ENCODE measurements around the gene OTOS. TPM values are rescaled to one million over a fixed set of nuclear protein-coding genes. Genes with fewer than 3 reads are reported as not detected.

Gene OTOS
- total RNA-seq, 2 experiments from 2014 or later = not detected

GRCh38 chr2:240126731-240127130 lies 13.7 kb downstream of the OTOS start:
- no peak for TF ChIP-seq CTCF (conservative IDR thresholded peaks at IDR 0.05; ENCODE audit: low read length)
- TF ChIP-seq EZH2phosphoT487 (IDR thresholded peaks at IDR 0.05; ENCODE audit: borderline replicate concordance, low read depth, low read length) = no peak

GRCh38 chr2:240125742-240126141 lies 14.7 kb downstream of the OTOS start:
- Histone ChIP-seq H3K9me3 (ENCODE audit: low read length) (no peaks in the 10 kb centered on the region), H3K9me2 (ENCODE audit: insufficient read depth, low read length) (no peaks in the 10 kb centered on the region), H3K36me3 (ENCODE audit: insufficient read depth, low read length) (peaks cover 36% of the 10 kb centered on the region), H2AFZ (ENCODE audit: low read length) (no peak overlapping the region), H3K79me2 (ENCODE audit: insufficient read depth, low read depth, low read length) (no peaks in the 10 kb centered on the region), H3K4me3 (ENCODE audit: low read depth, low read length, poor library complexity, severe bottlenecking) (no peak overlapping the region), H3K4me2 (ENCODE audit: low read length) (no peak overlapping the region), H3K4me1 (ENCODE audit: insufficient read depth, low read length, poor library complexity, severe bottlenecking) (peaks cover 3% of the 10 kb centered on the region), H4K20me1 (ENCODE audit: insufficient read depth, low read length) (no peaks in the 10 kb centered on the region), H3K27ac (ENCODE audit: low read depth, low read length, poor library complexity, severe bottlenecking) (no peak overlapping the region)
- DNase-seq (ENCODE audit: low spot score) = no peak
- intact Hi-C loops (cut with micrococcal nuclease; ENCODE audit: unreplicated experiment) = no loop called here
- ChIA-PET CTCF (ENCODE audit: unreplicated experiment) (no interaction called here), POLR2A (no interaction called here)
- no peak for TF ChIP-seq CTCF (conservative IDR thresholded peaks at IDR 0.05; ENCODE audit: low read length)
- no peak for TF ChIP-seq EZH2phosphoT487 (IDR thresholded peaks at IDR 0.05; ENCODE audit: borderline replicate concordance, low read depth, low read length)
- BruUV-seq (replicated peaks) = no TSS peak

More at GRCh38 chr2:240126731-240127130, 13.7 kb downstream of the OTOS start:
- Histone ChIP-seq H4K20me1 (ENCODE audit: insufficient read depth, low read length) (no peaks in the 10 kb centered on the region), H3K27ac (ENCODE audit: low read depth, low read length, poor library complexity, severe bottlenecking) (no peak overlapping the region), H3K4me1 (ENCODE audit: insufficient read depth, low read length, poor library complexity, severe bottlenecking) (no peaks in the 10 kb centered on the region), H3K9me3 (ENCODE audit: low read length) (no peaks in the 10 kb centered on the region), H3K4me3 (ENCODE audit: low read depth, low read length, poor library complexity, severe bottlenecking) (no peak overlapping the region), H3K9me2 (ENCODE audit: insufficient read depth, low read length) (no peaks in the 10 kb centered on the region), H3K36me3 (ENCODE audit: insufficient read depth, low read length) (peaks cover 46% of the 10 kb centered on the region), H3K4me2 (ENCODE audit: low read length) (no peak overlapping the region), H3K79me2 (ENCODE audit: insufficient read depth, low read depth, low read length) (no peaks in the 10 kb centered on the region), H2AFZ (ENCODE audit: low read length) (no peak overlapping the region)
- intact Hi-C loops (cut with micrococcal nuclease; ENCODE audit: unreplicated experiment) = no loop called here
- ChIA-PET CTCF (ENCODE audit: unreplicated experiment) (no interaction called here), POLR2A (interaction anchor here (0.7 kb wide), 1 partner anchor 30 kb away, joined by 5 read pairs; no protein-coding TSS in a partner anchor)
- BruUV-seq (replicated peaks) = no TSS peak
- no peak for DNase-seq (ENCODE audit: low spot score)

- intact Hi-C loops (cut with micrococcal nuclease; ENCODE audit: unreplicated experiment) = no loop called here
- BruUV-seq (replicated peaks) = no TSS peak
- CTCF ChIA-PET (ENCODE audit: unreplicated experiment) = no interaction called here
These were observed 15.8 kb downstream of the OTOS start for GRCh38 chr2:240124651-240125030.

More at GRCh38 chr2:240124651-240125030, 15.8 kb downstream of the OTOS start:
- Histone ChIP-seq H4K20me1 (ENCODE audit: insufficient read depth, low read length) (no peaks in the 10 kb centered on the region), H3K79me2 (ENCODE audit: insufficient read depth, low read depth, low read length) (no peaks in the 10 kb centered on the region), H3K36me3 (ENCODE audit: insufficient read depth, low read length) (peaks cover 25% of the 10 kb centered on the region; the same call in 1 of the 2 replicates), H3K4me3 (ENCODE audit: low read depth, low read length, poor library complexity, severe bottlenecking) (no peak overlapping the region), H3K9me2 (ENCODE audit: insufficient read depth, low read length) (no peaks in the 10 kb centered on the region), H2AFZ (ENCODE audit: low read length) (no peak overlapping the region), H3K4me2 (ENCODE audit: low read length) (no peak overlapping the region), H3K9me3 (ENCODE audit: low read length) (no peaks in the 10 kb centered on the region), H3K27ac (ENCODE audit: low read depth, low read length, poor library complexity, severe bottlenecking) (no peak overlapping the region), H3K4me1 (ENCODE audit: insufficient read depth, low read length, poor library complexity, severe bottlenecking) (peaks cover 3% of the 10 kb centered on the region)
- no peak for TF ChIP-seq EZH2phosphoT487 (IDR thresholded peaks at IDR 0.05; ENCODE audit: borderline replicate concordance, low read depth, low read length)
- TF ChIP-seq CTCF (conservative IDR thresholded peaks at IDR 0.05; ENCODE audit: low read length) = no peak
- POLR2A ChIA-PET = no interaction called here
- DNase-seq (ENCODE audit: low spot score) = no peak
